Measurements from ENCODE around the gene STAT5A. TPM values are rescaled to one million over a fixed set of nuclear protein-coding genes. Genes with fewer than 3 reads are reported as not detected.

Gene STAT5A
- total and polyA plus RNA-seq, 9 of the 15 experiments (the other 6 are each of a cell fraction or from before 2014, with no cell fraction given), result 79.9 to 415 (median 196) TPM

- TF ChIP-seq CEBPG (CRISPR knock-in tag; IDR thresholded peaks at IDR 0.05) (no peak), CEBPG (tag; conservative IDR thresholded peaks at IDR 0.05 in 1 of 2, IDR thresholded peaks at IDR 0.05 in 1 of 2) (no peak), NR2C1 (IDR thresholded peaks at IDR 0.05) (no peak), NR2C1 (tag; IDR thresholded peaks at IDR 0.05) (peak; percentile 17; the same call in 1 of the 2 replicates), SRF (CRISPR knock-in tag; IDR thresholded peaks at IDR 0.05) (0 out of 4 replicates have a peak, but pooled peaks of 1 of the 2 experiments have one; percentile 28), ELF1 (tag; IDR thresholded peaks at IDR 0.05) (peak; percentile 63), RBM25 (IDR thresholded peaks at IDR 0.05; ENCODE audit: low read depth, low read length, severe bottlenecking) (no peak), ZNF347 (CRISPR knock-in tag; IDR thresholded peaks at IDR 0.05; ENCODE audit: low read depth) (no peak), PHB2 (IDR thresholded peaks at IDR 0.05; ENCODE audit: low read depth) (no peak), PYGO2 (tag; IDR thresholded peaks at IDR 0.05) (no peak), ARID1B (IDR thresholded peaks at IDR 0.05) (peak; percentile 82), TBL1XR1 (IDR thresholded peaks at IDR 0.05; ENCODE audit: low read length in 2 of 2) (peak in 1 of 2 experiments; percentile 9; a peak in 1 of 4 replicates), ZNF639 (CRISPR knock-in tag; conservative IDR thresholded peaks at IDR 0.05 in 1 of 2, IDR thresholded peaks at IDR 0.05 in 1 of 2) (peak in 1 of 2 experiments; percentile 49; a peak in 1 of 4 replicates), ZNF589 (CRISPR knock-in tag; IDR thresholded peaks at IDR 0.05; ENCODE audit: low read depth) (peak; percentile 53; the same call in 1 of the 2 replicates), JUNB (CRISPR knock-in tag; conservative IDR thresholded peaks at IDR 0.05) (0 out of 2 replicates have a peak, but pooled peaks have one; percentile 36), ZNF445 (CRISPR knock-in tag; IDR thresholded peaks at IDR 0.05; ENCODE audit: low read depth) (0 out of 2 replicates have a peak, but pooled peaks have one; percentile 41), RBM34 (IDR thresholded peaks at IDR 0.05; ENCODE audit: borderline replicate concordance, insufficient read depth, low read length) (no peak), POLR2B (IDR thresholded peaks at IDR 0.05; ENCODE audit: low read depth, partially characterized antibody) (peak; percentile 38), POLR3G (IDR thresholded peaks at IDR 0.05; ENCODE audit: extremely low read depth, insufficient read length, insufficient replicate concordance) (no peak), ETV1 (tag; conservative IDR thresholded peaks at IDR 0.05; ENCODE audit: low read depth) (0 out of 2 replicates have a peak, but pooled peaks have one; percentile 28)
- TF ChIP-seq, protein P1, sequence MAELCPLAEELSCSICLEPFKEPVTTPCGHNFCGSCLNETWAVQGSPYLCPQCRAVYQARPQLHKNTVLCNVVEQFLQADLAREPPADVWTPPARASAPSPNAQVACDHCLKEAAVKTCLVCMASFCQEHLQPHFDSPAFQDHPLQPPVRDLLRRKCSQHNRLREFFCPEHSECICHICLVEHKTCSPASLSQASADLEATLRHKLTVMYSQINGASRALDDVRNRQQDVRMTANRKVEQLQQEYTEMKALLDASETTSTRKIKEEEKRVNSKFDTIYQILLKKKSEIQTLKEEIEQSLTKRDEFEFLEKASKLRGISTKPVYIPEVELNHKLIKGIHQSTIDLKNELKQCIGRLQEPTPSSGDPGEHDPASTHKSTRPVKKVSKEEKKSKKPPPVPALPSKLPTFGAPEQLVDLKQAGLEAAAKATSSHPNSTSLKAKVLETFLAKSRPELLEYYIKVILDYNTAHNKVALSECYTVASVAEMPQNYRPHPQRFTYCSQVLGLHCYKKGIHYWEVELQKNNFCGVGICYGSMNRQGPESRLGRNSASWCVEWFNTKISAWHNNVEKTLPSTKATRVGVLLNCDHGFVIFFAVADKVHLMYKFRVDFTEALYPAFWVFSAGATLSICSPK (IDR thresholded peaks at IDR 0.05; ENCODE audit: borderline replicate concordance), result no peak
- TF ChIP-seq, protein P2, sequence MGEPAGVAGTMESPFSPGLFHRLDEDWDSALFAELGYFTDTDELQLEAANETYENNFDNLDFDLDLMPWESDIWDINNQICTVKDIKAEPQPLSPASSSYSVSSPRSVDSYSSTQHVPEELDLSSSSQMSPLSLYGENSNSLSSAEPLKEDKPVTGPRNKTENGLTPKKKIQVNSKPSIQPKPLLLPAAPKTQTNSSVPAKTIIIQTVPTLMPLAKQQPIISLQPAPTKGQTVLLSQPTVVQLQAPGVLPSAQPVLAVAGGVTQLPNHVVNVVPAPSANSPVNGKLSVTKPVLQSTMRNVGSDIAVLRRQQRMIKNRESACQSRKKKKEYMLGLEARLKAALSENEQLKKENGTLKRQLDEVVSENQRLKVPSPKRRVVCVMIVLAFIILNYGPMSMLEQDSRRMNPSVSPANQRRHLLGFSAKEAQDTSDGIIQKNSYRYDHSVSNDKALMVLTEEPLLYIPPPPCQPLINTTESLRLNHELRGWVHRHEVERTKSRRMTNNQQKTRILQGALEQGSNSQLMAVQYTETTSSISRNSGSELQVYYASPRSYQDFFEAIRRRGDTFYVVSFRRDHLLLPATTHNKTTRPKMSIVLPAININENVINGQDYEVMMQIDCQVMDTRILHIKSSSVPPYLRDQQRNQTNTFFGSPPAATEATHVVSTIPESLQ (CRISPR knock-in tag; IDR thresholded peaks at IDR 0.05), result no peak
Observed at GRCh38 chr17:42276609-42277341, 11.5 kb upstream of the STAT5A start (continued).

Data from K562 (cell line).